GM18520 (cell line): ENCODE results near the gene GGCT.
"Not testable (repeated sequence)": the region's sequence is repeated elsewhere in the genome, so short reads cannot be mapped to it uniquely, and the experiment has no call there.

Experiments used
- ATAC-seq: cut with Tn5 transposase; IDR thresholded peaks from one replicate; pipeline ENCODE4 v1.9.1; 2021; ENCODE audit not compliant: unreplicated experiment

Gene GGCT, protein sequence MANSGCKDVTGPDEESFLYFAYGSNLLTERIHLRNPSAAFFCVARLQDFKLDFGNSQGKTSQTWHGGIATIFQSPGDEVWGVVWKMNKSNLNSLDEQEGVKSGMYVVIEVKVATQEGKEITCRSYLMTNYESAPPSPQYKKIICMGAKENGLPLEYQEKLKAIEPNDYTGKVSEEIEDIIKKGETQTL

GRCh38 chr7:30504301-30505173, at the start of gene GGCT:
Gene GGCT, minus strand, starts transcription at chr7:30504829. Its CDS starts 120 bp downstream, at chr7:30504709.
- peak; percentile 95 for ATAC-seq

DNA sequence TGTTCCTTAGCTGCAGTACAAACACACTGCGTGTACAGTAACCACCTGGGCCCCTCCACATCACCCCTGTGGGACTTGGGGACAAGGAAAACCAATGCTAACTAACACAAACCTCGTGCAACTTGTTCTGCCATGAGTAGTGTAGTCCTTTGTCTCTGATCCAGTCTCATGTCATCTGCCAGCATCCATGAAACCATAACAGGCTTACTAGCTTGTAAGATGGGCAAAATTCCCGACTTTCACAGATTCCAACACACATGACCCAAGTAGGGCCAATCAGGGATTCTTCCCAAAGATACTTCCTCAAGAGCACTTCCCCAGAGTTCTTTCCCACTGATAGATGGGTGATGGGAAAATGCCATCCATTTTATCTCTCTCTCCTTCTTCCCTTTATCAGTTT, 48.9 kb upstream of the GGCT start:
- no peak for ATAC-seq

- no peak for ATAC-seq
Measured at GRCh38 chr7:30553141-30553540, 48.5 kb upstream of the GGCT start.

DNA sequence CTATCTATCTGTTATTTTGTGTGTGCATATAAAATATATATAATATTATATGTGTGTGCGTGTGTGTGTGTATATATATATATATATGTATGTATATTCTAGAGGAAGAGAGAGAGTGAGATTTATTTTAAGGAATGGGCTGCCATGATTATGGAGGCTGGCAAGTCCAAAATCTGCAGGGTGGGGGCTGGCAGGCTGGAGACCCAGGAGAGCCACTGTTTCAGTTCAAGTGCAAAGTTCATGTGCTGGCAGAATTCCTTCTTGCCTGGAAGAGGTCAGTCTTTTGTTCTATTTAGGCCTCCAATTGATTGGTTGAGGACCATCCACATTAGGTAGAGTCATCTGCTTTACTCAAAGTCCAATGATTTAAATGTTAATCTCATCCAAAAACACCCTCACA, 47.7 kb upstream of the GGCT start:
- no peak for ATAC-seq

- ATAC-seq = no peak
Measured at GRCh38 chr7:30549931-30550493, 45.4 kb upstream of the GGCT start.

DNA sequence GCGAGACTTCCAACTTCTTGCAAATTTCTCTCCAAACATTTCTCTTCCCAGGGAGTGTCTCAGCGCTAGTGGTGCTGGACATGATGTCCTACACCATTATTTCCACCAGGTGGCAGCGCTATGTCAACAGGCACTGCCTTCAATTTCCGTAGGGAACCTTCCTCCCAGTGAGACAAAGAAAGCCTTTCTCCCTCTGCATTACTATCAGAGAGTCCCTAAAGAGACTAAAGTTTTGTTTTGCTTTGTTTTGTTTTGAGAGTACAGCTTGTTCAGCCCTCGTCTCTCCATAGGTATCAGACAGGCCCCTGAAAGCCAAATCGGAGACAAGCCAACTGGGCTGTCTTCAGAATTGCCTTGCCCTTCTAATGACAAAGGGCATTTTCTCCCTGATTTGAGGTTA, 44.2 kb upstream of the GGCT start:
- ATAC-seq = no peak

GRCh38 chr7:30546596-30546995, 42.0 kb upstream of the GGCT start:
- no peak for ATAC-seq

- ATAC-seq = no peak
Measured at GRCh38 chr7:30545791-30546555, 41.3 kb upstream of the GGCT start.

- ATAC-seq = no peak
Measured at GRCh38 chr7:30543813-30544525, 39.3 kb upstream of the GGCT start.

DNA sequence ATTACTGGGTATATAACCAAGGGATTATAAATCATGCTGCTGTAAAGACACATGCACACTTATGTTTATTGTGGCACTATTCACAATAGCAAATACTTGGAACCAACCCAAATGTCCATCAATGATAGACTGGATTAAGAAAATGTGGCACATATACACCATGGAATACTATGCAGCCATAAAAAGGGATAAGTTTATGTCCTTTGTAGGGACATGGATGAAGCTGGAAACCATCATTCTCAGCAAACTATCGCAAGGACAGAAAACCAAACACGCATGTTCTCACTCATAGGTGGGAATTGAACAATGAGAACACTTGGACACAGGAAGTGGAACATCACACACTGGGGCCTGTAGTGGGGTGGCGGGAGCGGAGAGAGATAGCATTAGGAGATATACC, 38.5 kb upstream of the GGCT start:
- not testable (repeated sequence) for ATAC-seq

- no peak for ATAC-seq
Measured at GRCh38 chr7:30533886-30534285, 29.3 kb upstream of the GGCT start.

- no peak for ATAC-seq
Measured at GRCh38 chr7:30531286-30531685, 26.7 kb upstream of the GGCT start.

DNA sequence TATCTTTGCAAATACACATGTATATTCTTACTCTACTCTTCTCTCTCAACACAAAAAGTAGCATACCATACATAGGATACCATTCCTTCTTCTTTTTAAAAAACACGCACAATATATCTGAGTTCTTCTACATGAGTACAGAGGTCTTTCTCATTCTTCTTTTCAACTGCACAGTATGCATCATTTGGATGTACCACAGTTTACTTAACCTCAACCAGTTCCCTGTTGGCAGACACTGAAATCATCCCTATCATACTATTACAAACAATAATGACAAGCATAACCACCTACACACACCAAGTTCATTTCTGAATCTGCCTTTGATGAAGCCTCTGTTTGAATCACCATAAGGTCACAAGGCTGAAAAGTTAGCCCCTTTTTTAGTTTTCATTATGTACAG, 25.7 kb upstream of the GGCT start:
- no peak for ATAC-seq

- no peak for ATAC-seq
Measured at GRCh38 chr7:30528779-30529178, 24.1 kb upstream of the GGCT start.

DNA sequence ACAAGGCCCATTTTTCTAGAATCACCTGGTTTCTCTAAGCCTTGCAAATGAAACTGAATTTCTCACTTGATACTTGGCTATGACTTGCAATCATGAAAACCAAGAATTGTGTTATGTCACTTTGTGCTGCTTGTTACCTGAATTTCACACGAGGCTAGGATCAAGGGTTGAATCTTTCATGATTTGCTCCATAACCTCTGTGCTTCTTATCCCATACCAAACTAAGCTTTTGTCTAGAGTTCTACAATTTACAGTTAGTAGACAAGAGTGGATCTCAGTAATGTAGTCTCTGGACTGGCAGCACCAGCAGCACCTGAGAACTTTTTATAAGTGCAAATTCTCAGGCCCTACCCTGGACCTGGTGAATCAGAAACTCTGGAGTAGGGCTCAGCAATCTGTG, 22.7 kb upstream of the GGCT start:
- not testable (repeated sequence) for ATAC-seq

DNA sequence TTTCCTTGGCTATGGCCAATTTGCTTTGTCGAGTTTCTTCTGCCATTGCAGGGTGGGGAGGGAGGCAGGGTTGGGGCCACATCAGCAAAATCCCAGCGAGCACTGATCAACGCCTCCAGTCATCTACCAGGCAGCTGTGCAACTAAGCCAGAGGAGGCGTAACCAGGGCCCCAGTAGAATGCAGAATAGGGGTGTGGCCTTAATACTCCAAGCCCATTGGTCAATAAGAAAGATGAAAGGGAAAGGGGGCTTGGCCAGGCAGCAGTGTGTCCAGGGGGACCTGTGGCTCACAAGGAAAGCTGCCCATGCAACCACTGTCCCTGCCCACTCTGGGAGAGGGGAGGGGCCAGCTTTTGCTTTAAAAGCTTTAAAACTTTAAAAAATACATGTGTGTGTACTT, 21.5 kb upstream of the GGCT start:
- ATAC-seq = no peak

DNA sequence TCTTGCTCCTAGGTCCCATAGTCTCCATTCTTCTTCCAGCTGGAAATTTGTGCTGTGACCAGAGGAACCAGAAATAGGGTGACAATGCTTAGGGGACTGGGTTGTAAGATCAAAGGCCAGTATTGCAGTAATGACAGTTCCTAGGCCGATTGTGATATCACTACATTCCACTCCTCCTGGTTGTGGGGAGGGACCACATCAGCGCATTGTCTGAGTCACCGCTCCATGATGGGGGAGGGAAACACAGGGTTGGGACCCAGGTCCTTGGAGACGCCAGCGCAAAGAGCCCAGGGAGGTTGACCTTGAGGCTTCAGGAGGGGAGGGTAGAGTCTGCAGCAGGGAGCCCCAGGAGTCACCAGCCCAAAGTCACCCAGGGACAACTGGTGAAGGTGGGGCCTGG, 20.8 kb upstream of the GGCT start:
- no peak for ATAC-seq

DNA sequence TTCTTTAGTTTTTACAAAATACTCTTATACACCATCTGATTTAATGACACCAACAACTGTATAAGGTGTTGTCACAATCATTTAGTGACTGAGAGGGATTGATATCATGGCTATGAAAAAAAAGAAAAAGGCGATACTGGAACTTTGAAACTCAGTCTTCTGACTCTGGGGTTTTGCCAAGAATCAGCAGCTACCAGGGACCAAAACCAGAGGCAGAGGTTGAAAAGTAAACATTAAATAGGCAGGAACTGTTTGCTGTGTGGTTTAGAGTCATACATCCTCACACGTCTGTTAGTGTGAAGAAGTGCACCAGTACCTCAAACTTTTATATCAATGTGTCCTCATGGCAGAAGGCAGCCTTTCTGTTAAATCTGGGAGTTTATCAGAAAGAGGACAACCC, 19.9 kb upstream of the GGCT start:
- ATAC-seq = no peak

- ATAC-seq = no peak
Measured at GRCh38 chr7:30523466-30523865, 18.8 kb upstream of the GGCT start.

- no peak for ATAC-seq
Measured at GRCh38 chr7:30522159-30522558, 17.5 kb upstream of the GGCT start.

GRCh38 chr7:30521532-30521931, 16.9 kb upstream of the GGCT start:
- ATAC-seq = no peak
